Mesenchymal stem cell (in vitro differentiated cells and primary cell): ENCODE results near the gene MROH2B.

Experiments
- DNase-seq: peaks from one replicate; pipeline ENCODE4 v3.0.0-alpha.2; 2013
- H2AFZ ChIP-seq: one replicate; pipeline ENCODE4 v1.6.1; 2013; ENCODE audit warnings: low read depth, mild to moderate bottlenecking, control low read depth, inconsistent platforms, low read length, moderate library complexity
- H2AK5ac ChIP-seq: 2 replicates; pipeline ENCODE4 v1.6.1; 2013; ENCODE audit warnings: low read length, moderate library complexity, mild to moderate bottlenecking, inconsistent platforms; ENCODE audit not compliant: severe bottlenecking
- H2BK120ac ChIP-seq: one replicate; pipeline ENCODE4 v1.6.1; 2013; ENCODE audit warnings: low read depth, mild to moderate bottlenecking, inconsistent platforms, low read length, moderate library complexity
- H2BK12ac ChIP-seq, 2 experiments: one replicate each; pipeline ENCODE4 v1.6.1; 2013; ENCODE audit warnings: inconsistent platforms in 2 of 2, low read length in 2 of 2, mild to moderate bottlenecking in 2 of 2, moderate library complexity in 2 of 2, control low read depth in 1 of 2
- H2BK15ac ChIP-seq: one replicate; pipeline ENCODE4 v1.6.1; 2013; ENCODE audit warnings: mild to moderate bottlenecking, low read depth, inconsistent platforms; ENCODE audit not compliant: poor library complexity, severe bottlenecking
- H2BK5ac ChIP-seq: 2 replicates; pipeline ENCODE4 v1.6.1; 2013; ENCODE audit warnings: low read depth, mild to moderate bottlenecking, low read length, control low read depth, inconsistent platforms; ENCODE audit not compliant: poor library complexity, severe bottlenecking
- H3K14ac ChIP-seq, 2 experiments: one replicate each; pipeline ENCODE4 v1.6.1; 2013; ENCODE audit warnings: inconsistent platforms in 2 of 2, low read length in 2 of 2, control low read depth in 1 of 2, mild to moderate bottlenecking in 1 of 2, moderate library complexity in 1 of 2
- H3K18ac ChIP-seq, 2 experiments: one replicate each; pipeline ENCODE4 v1.6.1; 2013; ENCODE audit warnings: inconsistent platforms in 2 of 2, low read length in 2 of 2, control low read depth in 1 of 2, low read depth in 1 of 2, mild to moderate bottlenecking in 1 of 2
- H3K23ac ChIP-seq, 2 experiments: one replicate each; pipeline ENCODE4 v1.6.1; 2013; ENCODE audit warnings: inconsistent platforms in 2 of 2, low read length in 2 of 2, mild to moderate bottlenecking in 2 of 2, moderate library complexity in 2 of 2, control low read depth in 1 of 2
- H3K27ac ChIP-seq: 2 replicates; pipeline ENCODE4 v1.5.1; 2013; ENCODE audit warnings: mild to moderate bottlenecking, moderate library complexity, low read length, control low read depth, inconsistent platforms; ENCODE audit not compliant: poor library complexity, severe bottlenecking
- H3K27me3 ChIP-seq, 2 experiments: 2 replicates each; pipeline versions ENCODE4 v1.6.1 to v1.7.0; 2013; ENCODE audit warnings: low read length in 2 of 2, mild to moderate bottlenecking in 2 of 2, moderate library complexity in 2 of 2, control low read depth in 1 of 2, inconsistent platforms in 1 of 2; ENCODE audit not compliant: control insufficient read depth in 1 of 2, insufficient read depth in 1 of 2
- H3K36me3 ChIP-seq, 2 experiments: 2 replicates each; pipeline versions ENCODE4 v1.6.1 to v1.7.0; 2013; ENCODE audit warnings: low read length in 2 of 2, control low read depth in 1 of 2, inconsistent platforms in 1 of 2, low read depth in 1 of 2, mild to moderate bottlenecking in 1 of 2; ENCODE audit not compliant: insufficient read depth in 2 of 2, control insufficient read depth in 1 of 2
- H3K4ac ChIP-seq, 2 experiments: one replicate each; pipeline ENCODE4 v1.6.1; 2013; ENCODE audit warnings: inconsistent platforms in 2 of 2, low read length in 2 of 2, mild to moderate bottlenecking in 2 of 2, moderate library complexity in 2 of 2, control low read depth in 1 of 2, low read depth in 1 of 2
- H3K4me1 ChIP-seq: 2 replicates; pipeline ENCODE4 v1.6.1; 2013; ENCODE audit warnings: low read depth, low read length, control low read depth; ENCODE audit not compliant: control insufficient read depth, insufficient read depth
- H3K4me2 ChIP-seq: 2 replicates; pipeline ENCODE4 v1.6.1; 2013; ENCODE audit warnings: low read length, mild to moderate bottlenecking, inconsistent platforms; ENCODE audit not compliant: poor library complexity, severe bottlenecking
- H3K4me3 ChIP-seq, 2 experiments: 2 replicates each; pipeline versions ENCODE4 v1.5.1 to v1.7.0; 2013; ENCODE audit warnings: low read length in 2 of 2, mild to moderate bottlenecking in 2 of 2, control low read depth in 1 of 2, low read depth in 1 of 2; ENCODE audit not compliant: insufficient read depth in 1 of 2
- H3K79me1 ChIP-seq: replicated peaks from 2 replicates; pipeline ENCODE4 v1.6.1; 2013; ENCODE audit warnings: mild to moderate bottlenecking, control low read depth, low read length, inconsistent platforms; ENCODE audit not compliant: poor library complexity, severe bottlenecking
- H3K9ac ChIP-seq: 2 replicates; pipeline ENCODE4 v1.7.0; 2013; ENCODE audit warnings: mild to moderate bottlenecking, low read length, moderate library complexity
- H3K9me3 ChIP-seq: 2 replicates; pipeline ENCODE4 v1.7.0; 2013; ENCODE audit warnings: mild to moderate bottlenecking, low read length; ENCODE audit not compliant: control insufficient read depth
- H4K8ac ChIP-seq: one replicate; pipeline ENCODE4 v1.6.1; 2013; ENCODE audit warnings: inconsistent platforms, mild to moderate bottlenecking, low read length, moderate library complexity
- H4K91ac ChIP-seq: one replicate; pipeline ENCODE4 v1.6.1; 2013; ENCODE audit warnings: mild to moderate bottlenecking, low read length, inconsistent platforms
- WGBS: methylation state at CpG from one replicate; pipeline ENCODE4 v1.1.7; 2013; ENCODE audit warnings: mixed read lengths; 5-methylcytosine and 5-hydroxymethylcytosine counted together

Gene MROH2B

DNA sequence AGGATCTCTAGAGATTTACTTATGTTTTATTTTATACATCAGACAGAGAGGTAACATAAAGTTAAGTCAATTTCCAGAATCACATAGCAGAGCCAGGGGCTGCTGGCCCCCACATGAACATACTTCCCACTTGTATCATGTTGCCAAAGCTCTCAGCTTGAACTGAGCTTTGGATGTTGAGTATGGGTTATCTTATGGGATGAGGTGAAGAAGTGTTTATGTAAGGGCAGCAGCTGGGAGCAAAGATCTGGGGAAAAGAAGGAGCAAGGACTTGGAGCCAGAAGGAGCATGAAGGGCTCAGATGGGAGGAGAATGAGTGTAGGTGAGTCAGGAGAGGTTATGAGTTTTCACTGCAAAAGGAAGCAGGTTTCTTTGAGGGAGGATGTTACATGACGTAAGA is 72.0 kb downstream of the MROH2B start:
- no peaks in the 10 kb centered on the region for H3K27me3 ChIP-seq
- no peak overlapping the region for H3K4me3 ChIP-seq
- no peak overlapping the region for H3K9ac ChIP-seq
- H4K8ac ChIP-seq: no peak overlapping the region
- H3K23ac ChIP-seq: no peak overlapping the region
- 100% methylated on average over 1 of the region's 1 CpG for WGBS
- no peak overlapping the region for H4K91ac ChIP-seq
- H2BK15ac ChIP-seq: no peak overlapping the region
- no peak overlapping the region for H2AFZ ChIP-seq
- no peak overlapping the region for H3K14ac ChIP-seq
- H2BK120ac ChIP-seq: no peak overlapping the region
- no peak for DNase-seq
- H3K36me3 ChIP-seq: no peaks in the 10 kb centered on the region
- H3K79me1 ChIP-seq: no peaks in the 10 kb centered on the region
- H2BK5ac ChIP-seq: no peak overlapping the region
- no peak overlapping the region for H2AK5ac ChIP-seq
- H3K4ac ChIP-seq: no peak overlapping the region
- no peak overlapping the region for H2BK12ac ChIP-seq
- H3K18ac ChIP-seq: no peak overlapping the region
- H3K27ac ChIP-seq: no peak overlapping the region
- no peaks in the 10 kb centered on the region for H3K4me1 ChIP-seq
- H3K4me2 ChIP-seq: no peak overlapping the region
- H3K9me3 ChIP-seq: no peaks in the 10 kb centered on the region

DNA sequence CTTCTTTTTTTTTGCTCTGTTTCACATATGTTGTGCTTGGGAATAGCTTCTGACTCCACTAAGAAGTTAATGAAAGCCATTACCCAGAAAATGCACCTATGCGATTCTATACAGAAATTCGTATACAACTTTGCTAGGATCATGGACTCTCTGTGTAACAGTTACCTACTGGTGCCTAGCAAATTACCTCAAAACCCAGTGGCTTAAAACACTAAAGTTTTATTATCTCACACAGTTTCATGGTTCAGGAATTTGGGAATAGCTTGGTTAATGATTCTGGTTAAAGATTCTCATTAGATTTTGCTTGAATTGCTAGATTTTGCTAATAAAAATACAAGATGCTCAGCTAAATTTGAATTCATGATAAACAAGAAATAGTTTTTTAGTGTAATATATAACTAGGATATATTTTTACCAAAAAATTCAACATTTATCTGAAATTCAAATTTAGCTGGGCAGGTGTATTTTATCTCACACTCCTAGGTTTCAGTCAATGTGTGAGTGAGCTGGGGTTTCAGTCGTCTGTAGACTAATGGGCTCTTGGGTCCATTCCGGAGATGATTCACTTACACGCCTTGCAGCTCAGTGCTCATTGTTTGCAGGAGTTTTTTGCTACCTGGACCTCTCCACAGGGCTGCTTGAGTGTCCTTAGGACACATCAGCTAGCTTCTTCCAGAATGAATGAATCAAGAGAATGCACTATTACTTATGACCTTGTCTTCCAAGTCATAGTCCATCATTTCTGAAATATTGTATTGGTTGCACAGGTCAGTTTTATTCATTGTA is 75.1 kb downstream of the MROH2B start:
- Histone ChIP-seq H2BK120ac (no peak overlapping the region), H2BK12ac (no peak overlapping the region), H2AFZ (no peak overlapping the region), H3K14ac (no peak overlapping the region), H3K27ac (peak overlapping the region; percentile 33), H2AK5ac (no peak overlapping the region), H3K36me3 (no peaks in the 10 kb centered on the region), H4K91ac (no peak overlapping the region), H4K8ac (no peak overlapping the region), H3K27me3 (no peaks in the 10 kb centered on the region), H3K9ac (no peak overlapping the region), H3K4me1 (no peaks in the 10 kb centered on the region), H3K4me2 (no peak overlapping the region), H3K9me3 (no peaks in the 10 kb centered on the region), H3K4ac (no peak overlapping the region), H3K4me3 (no peak overlapping the region), H2BK5ac (no peak overlapping the region), H3K18ac (no peak overlapping the region), H3K79me1 (no peaks in the 10 kb centered on the region), H2BK15ac (no peak overlapping the region), H3K23ac (no peak overlapping the region)
- no peak for DNase-seq
- 81% methylated on average over 5 of the region's 5 CpGs for WGBS

DNA sequence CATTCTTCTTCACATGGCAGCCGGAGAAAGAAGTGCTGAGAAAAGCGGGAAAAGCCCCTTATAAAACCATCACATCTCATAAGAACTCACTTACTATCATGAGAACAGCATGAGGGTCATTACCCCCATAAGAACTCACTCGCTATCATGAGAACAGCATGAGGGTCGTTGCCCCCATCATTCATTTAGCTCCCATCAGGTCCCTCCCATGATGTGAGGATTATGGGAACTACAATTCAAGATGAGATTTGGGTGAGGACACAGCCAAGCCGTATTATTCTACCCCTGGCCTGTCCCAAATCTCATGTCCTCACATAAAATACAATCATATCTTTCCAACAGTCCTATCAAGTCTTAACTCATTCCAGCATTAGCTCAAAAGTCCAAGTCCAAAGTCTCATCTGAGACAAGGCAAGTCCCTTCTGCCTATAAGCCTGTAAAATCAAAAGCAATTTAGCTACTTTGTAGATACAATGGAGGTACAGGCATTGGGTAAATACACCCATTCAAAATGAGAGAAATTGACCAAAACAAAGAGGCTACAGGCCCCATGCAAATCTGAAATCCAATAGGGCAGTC is 79.1 kb downstream of the MROH2B start:
- Histone ChIP-seq H2AK5ac (no peak overlapping the region), H3K4me1 (peaks cover 3% of the 10 kb centered on the region), H3K79me1 (no peaks in the 10 kb centered on the region), H3K36me3 (no peaks in the 10 kb centered on the region), H2BK120ac (no peak overlapping the region), H3K27ac (peak overlapping the region; percentile 23), H3K9ac (peak overlapping the region; percentile 14), H3K4me3 (no peak overlapping the region), H2BK15ac (no peak overlapping the region), H3K27me3 (no peaks in the 10 kb centered on the region), H3K23ac (no peak overlapping the region), H3K4me2 (no peak overlapping the region), H2BK5ac (no peak overlapping the region), H3K18ac (no peak overlapping the region), H4K8ac (no peak overlapping the region), H3K14ac (no peak overlapping the region), H4K91ac (no peak overlapping the region), H2BK12ac (no peak overlapping the region), H2AFZ (no peak overlapping the region), H3K9me3 (no peaks in the 10 kb centered on the region), H3K4ac (no peak overlapping the region)
- no peak for DNase-seq
- 63% methylated on average over 5 of the region's 5 CpGs for WGBS

DNA sequence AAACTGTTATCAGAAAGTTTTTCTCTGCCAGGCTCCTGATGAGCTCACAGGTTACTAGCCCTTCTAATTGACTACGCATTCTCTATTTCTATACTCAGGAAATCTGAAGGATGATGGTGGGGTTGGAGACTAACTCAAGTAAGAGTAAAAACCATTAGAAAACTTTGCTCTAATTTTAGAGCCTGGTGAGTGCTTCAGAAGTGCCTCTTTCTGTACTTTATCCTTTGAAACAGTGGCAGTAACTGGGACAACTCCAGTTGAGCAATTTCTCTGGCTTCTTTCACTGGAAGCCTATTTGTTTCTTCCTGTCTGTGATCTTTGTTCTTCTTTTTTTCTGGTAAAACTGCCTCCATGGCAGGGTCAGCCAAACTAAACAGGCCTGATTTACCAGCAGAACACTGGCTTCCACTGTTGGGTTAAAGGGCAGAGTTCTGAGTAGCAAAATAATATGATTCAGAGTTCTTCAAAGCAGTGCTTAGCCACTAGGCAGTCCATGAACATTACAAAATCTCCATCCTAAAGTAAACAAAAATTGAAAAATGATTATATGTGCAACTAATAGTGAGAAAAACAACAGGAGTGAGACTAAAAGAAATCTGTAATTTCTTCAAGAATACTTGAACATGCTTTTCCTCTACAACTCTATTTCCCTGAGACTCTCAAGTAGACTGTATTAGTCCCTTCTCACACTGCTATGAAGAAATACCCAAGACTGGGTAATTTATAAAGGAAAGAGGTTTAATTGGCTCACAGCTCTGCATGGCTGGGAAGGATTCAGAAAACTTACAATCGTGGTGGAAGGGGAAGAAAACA is 79.8 kb downstream of the MROH2B start:
- no peaks in the 10 kb centered on the region for H3K79me1 ChIP-seq
- H4K91ac ChIP-seq: no peak overlapping the region
- no peak overlapping the region for H2AFZ ChIP-seq
- no peak overlapping the region for H2BK12ac ChIP-seq
- H3K9ac ChIP-seq: peak overlapping the region; percentile 14
- H3K14ac ChIP-seq: no peak overlapping the region
- peak; percentile 51 for DNase-seq
- H4K8ac ChIP-seq: no peak overlapping the region
- peaks cover 3% of the 10 kb centered on the region for H3K4me1 ChIP-seq
- no peak overlapping the region for H3K18ac ChIP-seq
- H2BK120ac ChIP-seq: no peak overlapping the region
- H2BK5ac ChIP-seq: no peak overlapping the region
- H3K36me3 ChIP-seq: no peaks in the 10 kb centered on the region
- H3K27me3 ChIP-seq: no peaks in the 10 kb centered on the region
- H3K9me3 ChIP-seq: no peaks in the 10 kb centered on the region
- H3K27ac ChIP-seq: peak overlapping the region; percentile 66
- no peak overlapping the region for H2AK5ac ChIP-seq
- no peak overlapping the region for H3K4me2 ChIP-seq
- 60% methylated on average over 1 of the region's 2 CpGs for WGBS
- no peak overlapping the region for H3K4me3 ChIP-seq
- no peak overlapping the region for H2BK15ac ChIP-seq
- H3K23ac ChIP-seq: no peak overlapping the region
- no peak overlapping the region for H3K4ac ChIP-seq
